IMR-90 (cell line): ENCODE measurements around the gene RHOF. TPM values are rescaled to one million over a fixed set of nuclear protein-coding genes. Genes with fewer than 3 reads are reported as not detected.

Experiments used
- ATAC-seq: fragments of 200-7000 bp; cut with Tn5 transposase; 2 replicates; pipeline ENCODE4 v1.9.1; 2020; ENCODE audit warnings: low read depth, mild to moderate bottlenecking, moderate library complexity
- BruUV-seq: library from RNA; stranded (reverse); fragments of 400-500 nt; replicated peaks from 2 replicates; lab custom pipeline; 2021; lab: Mats Ljungman, UMichigan
- CTCF ChIA-PET: fragments of 300-600 bp; formaldehyde crosslinking; extraction: SDS; loops from one replicate; lab custom pipeline; 2021; ENCODE audit warnings: antibody characterized with exemption; lab: Yijun Ruan, JAX
- POLR2A ChIA-PET: fragments of 300-600 bp; sonication (Branson Sonifier 250); formaldehyde crosslinking; loops from one replicate; lab custom pipeline; 2022; ENCODE audit warnings: antibody characterized with exemption; ENCODE audit not compliant: unreplicated experiment; lab: Charles Lee
- DNase-seq: peaks from one replicate; pipeline ENCODE4 v3.0.0; 2013
- H2AFZ ChIP-seq: replicated peaks from 2 replicates; pipeline ENCODE3; 2013; ENCODE audit warnings: low read length, mild to moderate bottlenecking; ENCODE audit not compliant: poor library complexity
- H2AK5ac ChIP-seq: 2 replicates; pipeline ENCODE4 v1.6.1; 2013; ENCODE audit warnings: low read depth, low read length, inconsistent platforms
- H2AK9ac ChIP-seq: replicated peaks from 2 replicates; pipeline ENCODE3; 2013; ENCODE audit warnings: mild to moderate bottlenecking, low read depth, low read length, moderate library complexity; ENCODE audit not compliant: poor library complexity
- H2BK120ac ChIP-seq: 2 replicates; pipeline ENCODE4 v1.6.1; 2013; ENCODE audit warnings: low read depth, low read length, inconsistent platforms
- H2BK15ac ChIP-seq: 3 replicates; pipeline ENCODE4 v1.6.1; 2013; ENCODE audit warnings: low read depth, low read length, inconsistent platforms
- H2BK20ac ChIP-seq: 2 replicates; pipeline ENCODE4 v1.6.1; 2013; ENCODE audit warnings: low read depth, mild to moderate bottlenecking, inconsistent platforms, low read length, moderate library complexity
- H2BK5ac ChIP-seq: 2 replicates; pipeline ENCODE4 v1.6.1; 2013; ENCODE audit warnings: mild to moderate bottlenecking, low read depth, low read length, inconsistent platforms; ENCODE audit not compliant: poor library complexity, severe bottlenecking
- H3K14ac ChIP-seq: replicated peaks from 2 replicates; pipeline ENCODE4 v1.6.1; 2013; ENCODE audit warnings: low read depth, low read length, inconsistent platforms
- H3K18ac ChIP-seq: 2 replicates; pipeline ENCODE4 v1.6.1; 2013; ENCODE audit warnings: low read depth, low read length, control low read depth
- H3K23ac ChIP-seq: 2 replicates; pipeline ENCODE4 v1.6.1; 2013; ENCODE audit warnings: low read depth, low read length, inconsistent platforms
- H3K27ac ChIP-seq: 2 replicates; pipeline ENCODE4 v1.5.1; 2013; ENCODE audit warnings: mild to moderate bottlenecking, control low read depth, low read length; ENCODE audit not compliant: insufficient read depth
- H3K27me3 ChIP-seq: 2 replicates; pipeline ENCODE4 v1.6.1; 2013; ENCODE audit warnings: low read length; ENCODE audit not compliant: control insufficient read depth, insufficient read depth
- H3K36me3 ChIP-seq: 2 replicates; pipeline ENCODE4 v1.6.1; 2013; ENCODE audit warnings: low read length, mixed read lengths; ENCODE audit not compliant: control insufficient read depth, insufficient read depth
- H3K4ac ChIP-seq: 2 replicates; pipeline ENCODE4 v1.6.1; 2013; ENCODE audit warnings: low read depth, low read length, inconsistent platforms
- H3K4me1 ChIP-seq: 2 replicates; pipeline ENCODE4 v1.6.1; 2013; ENCODE audit warnings: low read length, mixed read lengths; ENCODE audit not compliant: control insufficient read depth, insufficient read depth
- H3K4me2 ChIP-seq: 2 replicates; pipeline ENCODE4 v1.6.1; 2013; ENCODE audit warnings: low read depth, mild to moderate bottlenecking, control low read depth, low read length, moderate library complexity
- H3K4me3 ChIP-seq: 2 replicates; pipeline ENCODE4 v1.5.1; 2013; ENCODE audit warnings: low read depth, mild to moderate bottlenecking, control low read depth, low read length, moderate library complexity; ENCODE audit not compliant: insufficient read depth
- H3K56ac ChIP-seq: 2 replicates; pipeline ENCODE4 v1.6.1; 2013; ENCODE audit warnings: low read length, inconsistent platforms; ENCODE audit not compliant: insufficient read depth; ENCODE audit errors: extremely low read depth
- H3K79me1 ChIP-seq, 2 experiments: 2 replicates each; pipeline ENCODE4 v1.6.1; 2013; ENCODE audit warnings: low read length in 2 of 2, inconsistent platforms in 1 of 2, low read depth in 1 of 2
- H3K9ac ChIP-seq: 2 replicates; pipeline ENCODE4 v1.6.1; 2013; ENCODE audit warnings: low read depth, low read length, control low read depth
- H3K9me1 ChIP-seq: 2 replicates; pipeline ENCODE4 v1.6.1; 2013; ENCODE audit warnings: low read length, inconsistent platforms; ENCODE audit not compliant: insufficient read depth
- H3K9me3 ChIP-seq: 2 replicates; pipeline ENCODE4 v1.6.1; 2013; ENCODE audit warnings: low read length; ENCODE audit not compliant: control insufficient read depth, insufficient read depth
- H4K20me1 ChIP-seq: 2 replicates; pipeline ENCODE4 v1.6.1; 2013; ENCODE audit warnings: low read length, inconsistent platforms; ENCODE audit not compliant: insufficient read depth
- H4K5ac ChIP-seq: 2 replicates; pipeline ENCODE4 v1.6.1; 2013; ENCODE audit warnings: mild to moderate bottlenecking, low read depth, low read length, control low read depth
- H4K8ac ChIP-seq, 2 experiments: 2 replicates each; pipeline ENCODE4 v1.6.1; 2013; ENCODE audit warnings: low read depth in 2 of 2, low read length in 2 of 2, control low read depth in 1 of 2, inconsistent platforms in 1 of 2
- H4K91ac ChIP-seq: 2 replicates; pipeline ENCODE4 v1.6.1; 2013; ENCODE audit warnings: low read depth, low read length, inconsistent platforms; ENCODE audit not compliant: insufficient read depth
- BHLHE40 ChIP-seq: fragments of 150-350 bp; IDR thresholded peaks from 2 replicates; pipeline ENCODE4 v1.6.1; 2016; ENCODE audit warnings: mild to moderate bottlenecking, low read depth, low read length
- FOS ChIP-seq: fragments of 150-350 bp; IDR thresholded peaks from 2 replicates; pipeline ENCODE4 v1.6.1; 2016; ENCODE audit warnings: low read depth, low read length
- MXI1 ChIP-seq: IDR thresholded peaks from 2 replicates; pipeline ENCODE4 v1.6.1; 2012; ENCODE audit warnings: low read depth, mild to moderate bottlenecking, low read length, moderate library complexity, borderline replicate concordance
- WGBS, 2 experiments: methylation state at CpG; one replicate each; pipeline versions ENCODE4 v1.1.5 to v1.1.7; 2013; ENCODE audit warnings: missing lambda C conversion rate in 2 of 2; ENCODE audit not compliant: insufficient read length in 1 of 2; ENCODE audit errors: extremely low coverage in 2 of 2; 5-methylcytosine and 5-hydroxymethylcytosine counted together
- dilution Hi-C: fragments of 300-500 bp; cut with HindIII; formaldehyde crosslinking; loops from one replicate; pipeline ENCODE4 v1.14.3; 2018; ENCODE audit warnings: low sequenced_read_pairs; ENCODE audit not compliant: unreplicated experiment
- in situ Hi-C: fragments of 300-500 bp; cut with MboI; formaldehyde crosslinking; loops from 3 replicates; pipeline ENCODE4 v1.14.3; 2019; ENCODE audit warnings: low sequenced_read_pairs, inconsistent platforms, mixed read lengths
- intact Hi-C: fragments of 100-400 bp; cut with micrococcal nuclease; formaldehyde crosslinking; loops from 2 replicates; pipeline ENCODE4 v1.10.0; 2022
- polyA plus RNA-seq, 3 experiments: library from polyadenylated mRNA; depleted of rRNA; stranded (reverse); fragments of >200 nt; gene quantifications; 2 replicates each; pipeline ENCODE4 v1.2.3, GENCODE V29; 2012; ENCODE audit warnings: low replicate concordance in 1 of 3
- total RNA-seq: library from RNA; depleted of rRNA; stranded (reverse); fragments of >200 nt; gene quantifications from 2 replicates; pipeline ENCODE4 v1.2.3, GENCODE V29; 2012

RHOF gene
- total and polyA plus RNA-seq, 2 of the 4 experiments (the other 2 are of a cell fraction), result 3.0 to 5.1 TPM

GRCh38 chr12:121770388-121770787 lies 23.1 kb downstream of the RHOF start:
- Histone ChIP-seq H2BK5ac (no peak overlapping the region), H4K5ac (no peak overlapping the region), H3K27me3 (no peaks in the 10 kb centered on the region), H3K4me1 (peaks cover 25% of the 10 kb centered on the region), H2BK15ac (no peak overlapping the region), H3K79me1 (peaks cover 0 to 31% of the 10 kb centered on the region in 2 experiments; a peak in 2 of 4 replicates), H2BK120ac (no peak overlapping the region), H2AK9ac (no peak overlapping the region), H4K91ac (no peak overlapping the region), H2AFZ (no peak overlapping the region), H3K14ac (no peak overlapping the region), H3K9me3 (no peaks in the 10 kb centered on the region), H2AK5ac (no peak overlapping the region), H3K18ac (no peak overlapping the region), H3K4me2 (no peak overlapping the region), H3K4me3 (no peak overlapping the region), H4K8ac (no peak overlapping the region), H2BK20ac (no peak overlapping the region), H3K23ac (no peak overlapping the region), H3K27ac (no peak overlapping the region), H3K56ac (no peak overlapping the region), H4K20me1 (peaks cover 3% of the 10 kb centered on the region), H3K9me1 (peaks cover 18% of the 10 kb centered on the region), H3K36me3 (no peaks in the 10 kb centered on the region; the same call in 1 of the 2 replicates), H3K9ac (no peak overlapping the region), H3K4ac (no peak overlapping the region)
- DNase-seq (no peak), ATAC-seq (no peak)
- TF ChIP-seq FOS (no peak), BHLHE40 (no peak), MXI1 (no peak)
- dilution Hi-C loops, result no loop called here
- POLR2A ChIA-PET, result no interaction called here
- CTCF ChIA-PET, result no interaction called here
- in situ Hi-C loops, result no loop called here
- no TSS peak for BruUV-seq
- intact Hi-C loops, result no loop called here
- 100% methylated on average over 2 of the region's 9 CpGs; no CpG with 5 or more reads in 1 of the 2 experiments for WGBS, 2 experiments
